HuH-7.5 (cell line): Measurements from ENCODE around the gene OVAAL.
"Not testable (repeated sequence)": the region's sequence is repeated elsewhere in the genome, so short reads cannot be mapped to it uniquely, and the experiment has no call there.

ENCODE experiments used
- DNase-seq: peaks from one replicate; pipeline ENCODE4 v3.0.0; 2011; ENCODE audit warnings: low spot score

OVAAL gene

GRCh38 chr1:180540697-180541594, 17.8 kb upstream of the OVAAL start:
- DNase-seq: no peak

- no peak for DNase-seq
These were observed 16.5 kb upstream of the OVAAL start for GRCh38 chr1:180542113-180542837.

- no peak for DNase-seq
These were observed 16.0 kb upstream of the OVAAL start for GRCh38 chr1:180542838-180543145.

GRCh38 chr1:180544050-180544449, 14.7 kb upstream of the OVAAL start:
- DNase-seq: no peak

GRCh38 chr1:180545991-180546390, 12.8 kb upstream of the OVAAL start:
- DNase-seq: no peak

- no peak for DNase-seq
These were observed 10.0 kb upstream of the OVAAL start for GRCh38 chr1:180548686-180549317.

- DNase-seq: not testable (repeated sequence)
These were observed 9.0 kb upstream of the OVAAL start for GRCh38 chr1:180549770-180550169.

GRCh38 chr1:180550241-180550640, 8.5 kb upstream of the OVAAL start:
- DNase-seq: no peak

- DNase-seq: no peak
These were observed 6.8 kb upstream of the OVAAL start for GRCh38 chr1:180551997-180552396.

GRCh38 chr1:180553046-180553445, 5.7 kb upstream of the OVAAL start:
- not testable (repeated sequence) for DNase-seq

- no peak for DNase-seq
These were observed 3.4 kb upstream of the OVAAL start for GRCh38 chr1:180555411-180555810.

- DNase-seq: no peak
These were observed 1.6 kb downstream of the OVAAL start for GRCh38 chr1:180560200-180560867.

- no peak for DNase-seq
These were observed 2.3 kb downstream of the OVAAL start for GRCh38 chr1:180560868-180561600.

- DNase-seq: no peak
These were observed 3.9 kb downstream of the OVAAL start for GRCh38 chr1:180562640-180563025.

GRCh38 chr1:180563026-180563827, 4.5 kb downstream of the OVAAL start:
- DNase-seq: no peak

- no peak for DNase-seq
These were observed 6.5 kb downstream of the OVAAL start for GRCh38 chr1:180565121-180565871.

GRCh38 chr1:180566026-180566425, 7.3 kb downstream of the OVAAL start:
- DNase-seq: no peak

- DNase-seq: no peak
These were observed 7.7 kb downstream of the OVAAL start for GRCh38 chr1:180566495-180566894.

- no peak for DNase-seq
These were observed 8.9 kb downstream of the OVAAL start for GRCh38 chr1:180567654-180568053.

GRCh38 chr1:180568184-180568583, 9.4 kb downstream of the OVAAL start:
- DNase-seq: no peak
